Activated CD4-positive, alpha-beta T cell treated with anti-CD3 and anti-CD28 coated beads, Interleukin-2, amount 10 ng/mL, durations not matched to agents 24 days and 14 days (primary cell): ENCODE measurements around the gene TTL. TPM values are rescaled to one million over a fixed set of nuclear protein-coding genes. Genes with fewer than 3 reads are reported as not detected.

ENCODE experiments used
- DNase-seq: peaks from one replicate; pipeline ENCODE4 v3.0.0; 2022
- H3K27ac Mint-ChIP-seq: one replicate; pipeline ENCODE4 v1.8.0; 2022; ENCODE audit warnings: mild to moderate bottlenecking, mixed read lengths
- H3K27me3 Mint-ChIP-seq: one replicate; pipeline ENCODE4 v1.8.0; 2022; ENCODE audit warnings: mixed read lengths
- H3K36me3 Mint-ChIP-seq: one replicate; pipeline ENCODE4 v1.8.0; 2022; ENCODE audit warnings: low read depth, mild to moderate bottlenecking, mixed read lengths
- H3K4me1 Mint-ChIP-seq: one replicate; pipeline ENCODE4 v1.8.0; 2021; ENCODE audit warnings: mixed read lengths
- H3K4me3 Mint-ChIP-seq: one replicate; pipeline ENCODE4 v1.8.0; 2022; ENCODE audit warnings: mild to moderate bottlenecking, moderate library complexity, mixed read lengths
- H3K9me3 Mint-ChIP-seq: one replicate; pipeline ENCODE4 v1.8.0; 2021; ENCODE audit warnings: mixed read lengths
- intact Hi-C: fragments of 100-400 bp; cut with micrococcal nuclease; formaldehyde crosslinking; loops from one replicate; pipeline ENCODE4 v1.15.1; 2023
- total RNA-seq: library from RNA; stranded (reverse); gene quantifications from 2 replicates; pipeline ENCODE4 v1.2.3, GENCODE V29; 2022

TTL gene
- total RNA-seq, 1 donor from 2014 or later, result 44.6 TPM

GRCh38 chr2:112451317-112451716, 30.6 kb upstream of the TTL start:
- Mint-ChIP-seq H3K27me3 (peaks cover 7% of the 10 kb centered on the region), H3K4me3 (no peak overlapping the region), H3K4me1 (no peaks in the 10 kb centered on the region), H3K36me3 (no peaks in the 10 kb centered on the region), H3K9me3 (peaks cover 5% of the 10 kb centered on the region), H3K27ac (no peak overlapping the region)
- intact Hi-C loops, result no loop called here
- no peak for DNase-seq

- Mint-ChIP-seq H3K27me3 (peaks cover 10% of the 10 kb centered on the region), H3K4me3 (no peak overlapping the region), H3K36me3 (no peaks in the 10 kb centered on the region), H3K27ac (no peak overlapping the region), H3K9me3 (peaks cover 8% of the 10 kb centered on the region), H3K4me1 (no peaks in the 10 kb centered on the region)
- peak; percentile 45 for DNase-seq
- intact Hi-C loops, result no loop called here
Observed at GRCh38 chr2:112454586-112454985, 27.4 kb upstream of the TTL start.

- intact Hi-C loops, result no loop called here
- H3K4me3 Mint-ChIP-seq, result no peak overlapping the region
- H3K27ac Mint-ChIP-seq, result no peak overlapping the region
- peaks cover 3% of the 10 kb centered on the region for H3K9me3 Mint-ChIP-seq
- H3K27me3 Mint-ChIP-seq, result peaks cover 18% of the 10 kb centered on the region
- DNase-seq, result peak; percentile 41
- no peaks in the 10 kb centered on the region for H3K36me3 Mint-ChIP-seq
- H3K4me1 Mint-ChIP-seq, result no peaks in the 10 kb centered on the region
Observed at GRCh38 chr2:112459372-112459771, 22.6 kb upstream of the TTL start.

- peaks cover 3% of the 10 kb centered on the region for H3K9me3 Mint-ChIP-seq
- H3K27ac Mint-ChIP-seq, result no peak overlapping the region
- intact Hi-C loops, result no loop called here
- no peak overlapping the region for H3K4me3 Mint-ChIP-seq
- peaks cover 30% of the 10 kb centered on the region for H3K27me3 Mint-ChIP-seq
- H3K4me1 Mint-ChIP-seq, result no peaks in the 10 kb centered on the region
- no peaks in the 10 kb centered on the region for H3K36me3 Mint-ChIP-seq
- DNase-seq, result no peak
Observed at GRCh38 chr2:112462178-112462577, 19.8 kb upstream of the TTL start.

- intact Hi-C loops, result no loop called here
- Mint-ChIP-seq H3K9me3 (peaks cover 4% of the 10 kb centered on the region), H3K4me1 (no peaks in the 10 kb centered on the region), H3K27me3 (peaks cover 39% of the 10 kb centered on the region), H3K4me3 (no peak overlapping the region), H3K36me3 (no peaks in the 10 kb centered on the region), H3K27ac (no peak overlapping the region)
- DNase-seq, result no peak
Observed at GRCh38 chr2:112463256-112463655, 18.7 kb upstream of the TTL start.

- DNase-seq, result peak; percentile 44
- no peaks in the 10 kb centered on the region for H3K4me1 Mint-ChIP-seq
Observed at GRCh38 chr2:112465382-112465781, 16.6 kb upstream of the TTL start.

GRCh38 chr2:112472547-112473263, 9.3 kb upstream of the TTL start:
- H3K36me3 Mint-ChIP-seq, result no peaks in the 10 kb centered on the region

More at GRCh38 chr2:112465382-112465781, 16.6 kb upstream of the TTL start:
- H3K36me3 Mint-ChIP-seq, result no peaks in the 10 kb centered on the region
- no peak overlapping the region for H3K27ac Mint-ChIP-seq
- no peak overlapping the region for H3K4me3 Mint-ChIP-seq
- H3K27me3 Mint-ChIP-seq, result peaks cover 47% of the 10 kb centered on the region
- intact Hi-C loops, result no loop called here
- H3K9me3 Mint-ChIP-seq, result peaks cover 4% of the 10 kb centered on the region

GRCh38 chr2:112474844-112475486, 7.0 kb upstream of the TTL start:
- Mint-ChIP-seq H3K36me3 (no peaks in the 10 kb centered on the region), H3K27me3 (peaks cover 2% of the 10 kb centered on the region), H3K4me3 (no peak overlapping the region), H3K9me3 (no peaks in the 10 kb centered on the region), H3K4me1 (peaks cover 3% of the 10 kb centered on the region), H3K27ac (no peak overlapping the region)
- intact Hi-C loops, result no loop called here
- DNase-seq, result no peak

More at GRCh38 chr2:112472547-112473263, 9.3 kb upstream of the TTL start:
- no peak for DNase-seq
- Mint-ChIP-seq H3K27me3 (peaks cover 17% of the 10 kb centered on the region), H3K4me1 (peaks cover 3% of the 10 kb centered on the region), H3K4me3 (no peak overlapping the region), H3K9me3 (peaks cover under 1% of the 10 kb centered on the region), H3K27ac (no peak overlapping the region)
- intact Hi-C loops, result no loop called here

- Mint-ChIP-seq H3K27ac (no peak overlapping the region), H3K4me1 (peaks cover 13% of the 10 kb centered on the region), H3K27me3 (peaks cover 2% of the 10 kb centered on the region), H3K36me3 (no peaks in the 10 kb centered on the region), H3K4me3 (no peak overlapping the region), H3K9me3 (no peaks in the 10 kb centered on the region)
- DNase-seq, result no peak
- intact Hi-C loops, result no loop called here
Observed at GRCh38 chr2:112476434-112476833, 5.5 kb upstream of the TTL start.

- H3K36me3 Mint-ChIP-seq, result peaks cover 18% of the 10 kb centered on the region
- H3K4me3 Mint-ChIP-seq, result peak overlapping the region; percentile 94
- peak; percentile 76 for DNase-seq
- intact Hi-C loops, result loop anchor here (1.0 to 5.0 kb wide), 6 partner anchors 62 to 426 kb away; partner anchors contain the start of genes CHCHD5, POLR1B, SLC20A1 and TMEM87B
- peaks cover 31% of the 10 kb centered on the region for H3K4me1 Mint-ChIP-seq
- H3K27ac Mint-ChIP-seq, result peak overlapping the region; percentile 97
- H3K9me3 Mint-ChIP-seq, result no peaks in the 10 kb centered on the region
- H3K27me3 Mint-ChIP-seq, result peaks cover 2% of the 10 kb centered on the region
Observed at GRCh38 chr2:112480530-112481049, 1.4 kb upstream of the TTL start.

GRCh38 chr2:112481050-112481527, 867 bp upstream of the TTL start:
- Mint-ChIP-seq H3K4me1 (peaks cover 34% of the 10 kb centered on the region), H3K27ac (peak overlapping the region; percentile 97), H3K4me3 (peak overlapping the region; percentile 94), H3K36me3 (peaks cover 21% of the 10 kb centered on the region), H3K9me3 (no peaks in the 10 kb centered on the region), H3K27me3 (peaks cover 2% of the 10 kb centered on the region)
- intact Hi-C loops, result loop anchor here (1.0 to 5.0 kb wide), 6 partner anchors 61 to 426 kb away; partner anchors contain the start of genes CHCHD5, POLR1B, SLC20A1 and TMEM87B
- DNase-seq, result peak; percentile 96

- Mint-ChIP-seq H3K9me3 (no peaks in the 10 kb centered on the region), H3K4me1 (peaks cover 45% of the 10 kb centered on the region), H3K4me3 (peak overlapping the region; percentile 95), H3K36me3 (peaks cover 28% of the 10 kb centered on the region), H3K27me3 (peaks cover 2% of the 10 kb centered on the region), H3K27ac (peak overlapping the region; percentile 93)
- peak; percentile 80 for DNase-seq
- intact Hi-C loops, result loop anchor here (2.0 to 5.0 kb wide), 2 partner anchors 165 to 598 kb away; partner anchors contain the start of genes ANAPC1 and SLC20A1
Observed at GRCh38 chr2:112482309-112483041, 519 bp downstream of the TTL start.

- no peak for DNase-seq
- peak overlapping the region; percentile 93 for H3K27ac Mint-ChIP-seq
- peaks cover 48% of the 10 kb centered on the region for H3K4me1 Mint-ChIP-seq
- H3K9me3 Mint-ChIP-seq, result no peaks in the 10 kb centered on the region
- peak overlapping the region; percentile 95 for H3K4me3 Mint-ChIP-seq
- peaks cover 2% of the 10 kb centered on the region for H3K27me3 Mint-ChIP-seq
- intact Hi-C loops, result loop anchor here (2.0 to 5.0 kb wide), 2 partner anchors 164 to 598 kb away; partner anchors contain the start of genes ANAPC1 and SLC20A1
- peaks cover 33% of the 10 kb centered on the region for H3K36me3 Mint-ChIP-seq
Observed at GRCh38 chr2:112483042-112483473, 1.1 kb downstream of the TTL start.
